SKM-1 (cell line): ENCODE measurements around the gene TRABD2B.

Source experiments
- DNase-seq: peaks from one replicate; lab custom pipeline; 2025; ENCODE audit not compliant: unreplicated experiment; lab: John Stamatoyannopoulos, UW

TRABD2B gene

GRCh38 chr1:47997289-47998200, at the start of gene TRABD2B:
Gene TRABD2B (minus strand): TSS chr1:47997385.
- DNase-seq: peak; percentile 28

DNA sequence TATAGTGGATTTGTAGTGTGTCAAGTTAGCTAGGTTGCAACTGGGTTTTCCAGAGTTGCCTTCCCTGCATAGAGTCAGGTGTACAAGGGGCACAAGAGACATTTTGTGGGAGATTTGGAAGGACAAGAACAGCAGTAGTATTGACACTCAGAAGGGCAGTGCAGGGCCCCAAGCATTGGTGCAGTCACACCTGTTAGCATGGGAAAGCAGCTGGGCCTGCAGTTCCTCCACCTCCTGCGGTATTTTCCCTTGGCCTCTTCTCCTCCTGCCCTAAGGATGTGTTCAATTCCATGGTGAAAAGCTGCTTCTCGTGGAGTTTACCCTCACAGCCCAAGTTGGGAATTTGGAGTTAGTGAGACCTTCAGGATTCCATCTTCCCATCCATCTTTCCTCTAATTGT, 47.1 kb upstream of the TRABD2B start:
- no peak for DNase-seq

DNA sequence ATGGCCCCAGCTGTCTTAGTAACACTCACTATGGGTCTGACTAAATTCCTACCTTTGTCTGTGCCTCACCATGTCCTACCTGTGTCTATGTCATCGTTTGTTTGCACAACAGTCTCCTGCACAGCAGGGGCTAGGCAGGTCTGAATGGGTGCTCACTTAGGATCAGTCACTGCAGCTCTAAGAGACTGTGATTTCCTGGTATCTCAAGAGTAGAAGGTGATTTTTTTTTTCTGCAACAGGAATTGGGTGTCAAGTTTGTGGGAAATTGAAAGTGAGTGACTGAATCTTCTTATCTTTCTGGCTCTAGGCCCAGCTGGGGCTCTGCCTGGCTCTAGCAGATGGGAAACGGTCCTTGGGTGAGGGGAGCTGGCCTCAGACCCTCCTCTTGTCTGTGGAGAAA, 46.4 kb upstream of the TRABD2B start:
- no peak for DNase-seq

- no peak for DNase-seq
These were observed 43.0 kb upstream of the TRABD2B start for GRCh38 chr1:48040154-48040553.

DNA sequence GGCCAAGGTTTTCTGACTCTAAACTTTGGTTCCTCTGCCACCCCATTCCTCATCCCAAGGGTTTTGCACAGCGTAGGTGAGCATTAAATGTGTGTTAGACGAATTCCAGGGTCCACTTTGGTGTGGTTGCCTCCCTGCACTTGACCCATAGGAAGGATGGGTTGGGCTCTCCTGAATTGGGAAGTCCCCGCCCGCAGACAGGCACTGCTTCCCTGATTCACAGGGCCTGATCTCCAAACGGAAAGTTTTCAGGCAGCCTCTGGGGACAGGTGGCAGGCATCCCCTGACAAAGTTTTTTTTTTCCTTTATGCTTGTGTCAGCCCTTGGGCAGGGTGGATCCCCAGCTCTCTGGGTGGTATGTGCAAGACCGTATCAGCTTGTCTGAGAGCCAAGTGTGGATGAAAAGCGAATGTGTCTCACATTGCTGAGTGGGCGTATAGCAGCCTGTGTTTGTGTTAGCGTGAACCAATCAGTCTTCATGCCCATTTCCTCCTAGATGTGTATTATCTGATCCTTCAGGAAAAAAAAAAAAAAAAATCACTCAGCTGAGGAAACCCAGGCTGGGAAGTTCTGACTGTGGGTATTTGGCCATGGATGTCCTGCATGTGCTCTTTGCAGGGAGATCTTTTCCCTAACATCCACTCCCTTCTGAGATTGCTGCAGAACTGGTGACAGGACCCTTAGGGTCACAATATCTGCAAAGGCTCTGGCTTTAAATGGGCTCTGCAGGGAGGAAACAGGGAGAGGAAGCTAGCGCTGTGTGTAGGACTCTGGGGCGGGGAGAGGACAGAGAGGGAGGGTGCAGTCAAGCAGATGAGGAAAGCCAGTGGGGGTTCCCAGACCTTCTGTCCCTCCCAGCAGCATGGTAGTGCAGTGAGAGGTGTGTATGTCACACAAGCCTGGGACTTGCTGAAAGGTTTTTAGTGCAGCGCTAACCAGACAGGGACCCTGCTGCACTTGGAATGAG, 42.2 kb upstream of the TRABD2B start:
- DNase-seq: no peak

DNA sequence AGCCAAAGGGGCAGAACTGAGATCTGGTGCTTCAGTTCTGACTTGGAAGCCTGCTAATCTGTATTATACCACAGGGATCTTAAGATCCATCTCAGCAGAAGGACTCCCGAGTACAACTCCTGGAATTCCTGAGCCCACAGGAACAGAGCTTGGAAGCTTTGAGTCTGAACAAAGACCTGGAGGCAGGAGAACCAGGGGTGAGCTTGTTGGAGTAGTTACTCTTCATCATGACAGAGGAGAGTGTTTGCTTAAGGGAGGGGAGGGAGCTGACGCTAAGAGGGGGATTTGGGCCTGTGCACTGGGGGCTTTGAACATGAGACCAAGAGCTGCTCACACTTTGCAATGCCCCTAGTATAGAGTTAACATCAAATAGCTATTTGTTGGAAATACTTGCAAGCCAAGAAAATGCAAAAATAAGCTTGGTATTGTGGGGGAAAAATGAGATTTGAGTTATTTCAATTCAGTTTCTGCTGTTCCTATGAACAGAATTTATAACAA, 41.1 kb upstream of the TRABD2B start:
- DNase-seq: no peak

DNA sequence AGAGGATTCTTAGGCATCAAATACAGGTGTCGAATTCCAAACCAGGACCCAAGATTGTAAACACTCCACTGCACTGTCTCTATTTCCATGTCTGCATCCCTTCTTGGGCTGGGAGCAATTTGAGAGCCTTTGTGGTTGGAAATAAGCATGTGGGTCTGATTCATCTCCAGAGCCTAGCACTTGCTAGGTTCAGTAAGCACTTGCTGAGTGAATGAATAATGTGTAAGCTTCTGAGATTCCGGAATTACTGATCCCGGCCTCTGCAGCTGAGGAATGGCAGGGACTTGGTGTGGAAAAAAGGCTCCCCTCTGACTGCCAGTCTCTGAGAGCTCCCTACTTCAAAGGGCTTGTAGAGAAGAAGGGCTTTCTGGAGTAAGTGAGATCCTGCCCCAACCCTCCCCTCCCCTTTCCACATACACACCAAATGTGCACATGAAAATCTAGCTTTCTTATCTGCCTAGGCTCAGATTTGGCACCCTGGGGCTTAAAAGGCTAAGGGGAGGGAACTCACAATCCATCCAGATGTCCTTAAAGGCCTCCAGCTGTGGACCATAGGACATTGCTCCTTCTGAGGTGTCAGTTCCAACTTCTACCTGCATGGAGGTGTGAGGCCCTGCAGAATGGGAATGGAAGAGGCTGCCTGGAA, 39.6 kb upstream of the TRABD2B start:
- no peak for DNase-seq

DNA sequence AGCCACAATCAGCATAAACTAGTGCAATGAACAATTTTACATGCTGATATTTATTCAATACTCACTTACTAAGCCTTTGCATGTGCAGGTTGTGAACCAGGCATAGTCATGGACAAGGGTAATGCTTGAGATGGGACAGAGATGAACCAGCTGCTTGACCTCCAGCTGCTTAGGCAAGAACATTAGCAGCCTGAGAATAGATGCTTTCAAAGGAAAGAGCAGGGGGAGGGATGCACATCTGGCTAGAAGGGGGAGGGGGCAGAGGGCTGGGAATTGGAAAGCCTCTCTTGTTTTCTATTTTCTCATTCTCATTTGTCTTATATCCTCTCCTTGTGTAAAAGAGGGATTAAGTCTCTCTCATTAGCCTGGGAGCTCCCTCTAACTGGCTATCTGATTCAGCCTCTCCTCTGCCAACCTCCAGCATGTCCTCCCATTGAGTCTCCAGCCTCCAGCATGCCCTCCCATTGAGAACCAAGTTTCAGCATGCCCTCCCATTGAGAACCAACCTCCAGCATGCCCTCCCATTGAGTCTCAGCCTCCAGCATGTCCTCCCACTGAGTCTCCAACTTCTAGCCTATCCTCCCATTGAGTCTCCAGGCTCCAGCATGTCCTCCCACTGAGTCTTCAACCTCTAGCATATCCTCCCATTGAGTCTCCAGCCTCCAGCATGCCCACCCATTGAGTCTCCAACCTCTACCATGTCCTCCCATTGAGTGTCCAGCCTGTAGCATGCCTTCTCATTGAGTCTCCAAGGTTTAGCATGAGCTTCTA, 38.4 kb upstream of the TRABD2B start:
- DNase-seq: no peak

DNA sequence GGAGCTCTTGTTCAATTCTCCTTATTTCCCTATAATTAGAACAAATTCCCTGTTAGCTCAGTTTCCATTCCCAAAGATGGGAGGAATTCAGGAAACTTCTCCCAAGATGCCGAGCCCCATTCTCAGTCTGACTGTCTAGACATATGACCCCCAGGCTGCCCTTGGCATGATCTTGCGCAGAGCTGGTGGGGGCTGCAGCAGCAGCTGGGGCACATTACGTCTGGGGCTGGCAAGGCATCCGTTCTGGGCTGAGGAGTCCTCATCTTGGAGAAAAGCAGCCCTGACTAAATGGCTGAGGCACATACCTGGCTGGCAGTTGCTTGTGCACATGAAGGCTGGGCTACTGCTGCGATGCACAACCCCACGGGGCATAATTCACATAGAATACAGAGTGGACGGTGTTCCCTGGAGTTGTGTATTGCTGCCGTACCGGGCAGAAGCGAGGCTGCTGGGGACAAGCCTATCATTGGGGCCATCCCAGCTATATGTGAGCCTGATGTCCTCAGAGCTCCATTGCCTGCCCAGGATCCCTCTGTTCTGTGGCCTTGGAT, 36.4 kb upstream of the TRABD2B start:
- no peak for DNase-seq

DNA sequence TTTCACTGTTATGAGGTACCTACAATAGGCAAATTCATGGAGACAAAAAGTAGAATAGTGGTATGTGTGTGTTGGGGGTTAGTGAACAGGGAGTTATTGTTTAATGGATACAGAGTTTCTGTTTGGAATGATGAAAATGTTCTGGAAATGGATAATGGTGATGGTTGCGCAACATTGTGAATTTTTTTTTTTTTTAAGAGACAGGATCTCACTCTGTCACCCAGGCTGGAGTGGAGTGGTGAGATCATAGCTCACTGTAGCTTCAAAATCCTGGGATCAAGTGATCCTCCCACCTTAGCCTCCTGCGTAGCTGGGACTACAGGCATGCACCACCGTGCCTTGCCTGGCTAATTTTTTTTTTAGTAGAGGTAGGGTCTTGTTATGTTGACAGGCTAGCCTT, 34.5 kb upstream of the TRABD2B start:
- no peak for DNase-seq

DNA sequence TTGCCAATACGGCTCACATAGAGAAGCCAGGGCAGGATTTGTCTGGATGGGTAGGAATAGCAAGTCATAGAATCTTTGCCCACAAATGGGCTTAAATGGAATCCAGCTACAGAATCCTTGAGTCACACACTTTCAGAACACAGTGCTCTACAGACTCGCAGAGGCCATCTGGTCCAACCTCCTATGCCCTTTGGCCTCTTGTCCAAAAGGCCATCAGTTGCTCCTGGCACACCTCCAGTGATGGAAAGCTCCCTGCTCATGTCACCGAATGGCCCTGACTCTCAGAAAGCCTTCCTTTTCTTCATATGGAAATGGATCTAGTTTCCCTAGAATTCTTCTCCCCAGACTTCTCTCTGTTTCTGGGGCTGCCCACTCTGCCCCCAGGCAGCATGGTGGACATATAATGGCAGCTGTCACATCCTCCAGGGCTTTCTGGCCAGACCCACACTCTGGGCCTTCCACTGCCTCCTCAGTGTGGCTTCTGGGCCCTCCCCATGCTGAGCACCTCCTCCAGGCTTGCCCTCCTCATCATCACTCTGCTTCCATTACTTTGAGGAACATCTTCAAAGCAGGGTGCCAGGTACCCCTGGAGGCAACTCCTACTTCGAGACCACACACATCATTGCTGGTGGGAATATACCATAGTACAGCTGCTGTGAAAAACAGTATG, 33.6 kb upstream of the TRABD2B start:
- no peak for DNase-seq

- DNase-seq: no peak
These were observed 33.0 kb upstream of the TRABD2B start for GRCh38 chr1:48030211-48030610.

DNA sequence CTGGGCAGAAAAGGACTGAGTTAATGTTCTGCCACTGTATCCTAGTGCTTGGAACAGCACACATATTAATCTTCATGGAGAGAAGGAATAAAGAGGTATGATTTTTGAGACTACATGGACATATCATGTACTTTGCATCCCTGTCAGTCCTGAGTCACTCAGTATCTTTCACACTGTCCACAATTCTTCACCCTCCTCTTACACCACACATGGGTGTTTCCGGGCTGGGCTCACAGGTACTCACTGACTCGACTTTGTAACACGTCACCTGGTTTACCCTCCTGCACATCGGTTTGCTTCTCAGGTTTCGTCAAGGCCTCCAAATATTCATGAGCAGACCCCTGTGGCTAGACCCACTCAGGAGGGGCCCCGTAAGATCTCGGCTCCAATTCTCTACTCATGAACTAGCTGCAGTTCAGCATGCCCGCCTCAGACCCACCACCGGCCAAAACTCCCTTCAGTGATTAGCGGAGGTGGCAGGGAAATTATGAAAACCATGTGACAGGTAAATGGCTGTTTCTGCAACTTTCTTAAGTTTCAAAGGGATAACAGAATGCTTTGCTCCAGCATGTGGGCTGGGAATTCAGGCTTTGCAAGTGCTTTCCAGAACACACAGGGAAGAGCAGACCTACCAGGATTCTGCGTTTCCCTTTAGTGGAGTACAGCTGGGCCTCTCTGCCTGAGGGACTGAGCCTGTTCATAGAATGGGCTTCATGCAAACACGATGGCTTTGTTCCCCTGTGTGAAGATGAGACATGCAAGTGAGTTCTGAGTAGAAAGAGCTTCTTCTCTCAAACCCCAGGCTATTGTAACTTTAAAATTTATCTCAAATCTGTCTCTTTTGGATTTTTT, 31.3 kb upstream of the TRABD2B start:
- no peak for DNase-seq

DNA sequence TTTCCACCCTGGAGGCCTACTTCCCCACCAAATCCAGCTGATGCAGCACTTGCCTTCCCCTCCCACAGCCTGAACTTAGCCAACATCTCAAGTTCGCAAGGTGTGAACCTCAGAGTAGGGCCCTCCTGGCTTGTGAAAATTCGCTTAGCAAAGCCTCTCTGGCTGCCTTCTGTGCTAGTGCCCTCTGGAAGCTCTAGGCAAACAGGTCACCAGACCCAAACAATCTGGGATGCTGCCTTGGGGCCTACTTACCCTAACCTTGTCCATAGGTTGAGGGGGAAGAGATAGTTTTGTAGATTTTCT, 30.3 kb upstream of the TRABD2B start:
- no peak for DNase-seq

DNA sequence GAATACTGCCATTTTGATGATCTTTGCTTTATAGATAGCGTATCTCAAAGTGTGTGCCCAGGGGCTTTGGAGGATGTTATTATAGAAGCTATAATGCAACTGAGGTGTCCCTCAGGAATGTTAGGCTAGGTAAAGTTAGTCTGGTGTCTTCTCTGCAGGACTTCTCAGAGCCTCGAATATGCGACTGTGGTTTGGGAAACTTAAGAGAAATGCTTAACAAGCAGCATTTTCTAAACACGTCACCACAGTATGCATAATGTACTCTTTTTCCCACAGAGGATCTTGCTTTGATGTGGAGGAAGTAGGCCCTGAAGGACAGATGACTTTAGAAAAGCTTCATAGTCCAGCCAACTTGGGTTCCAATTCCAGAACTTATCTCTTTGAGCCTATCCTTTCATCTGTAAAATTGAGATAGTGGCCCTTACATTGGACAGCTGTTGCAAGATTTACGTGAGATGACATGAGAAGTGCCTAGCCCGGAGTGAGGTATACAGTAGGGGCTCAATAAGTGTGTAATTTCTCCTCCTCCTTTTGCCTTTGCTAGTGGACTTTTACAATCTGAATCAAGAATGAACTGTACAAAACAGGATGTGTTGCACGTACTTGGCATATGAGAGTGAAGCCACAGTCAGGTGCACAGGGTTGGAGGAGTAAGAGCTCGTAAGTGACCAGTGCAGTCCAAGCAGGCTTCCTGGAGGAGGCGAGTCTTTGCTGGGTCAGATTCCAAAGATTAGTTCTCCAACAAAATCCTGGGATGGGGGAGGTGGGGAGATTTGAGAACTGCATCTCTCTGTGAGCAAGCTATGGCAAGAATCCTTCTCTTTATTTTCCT, 29.7 kb upstream of the TRABD2B start:
- no peak for DNase-seq

- DNase-seq: no peak
These were observed 29.1 kb upstream of the TRABD2B start for GRCh38 chr1:48026275-48026674.

DNA sequence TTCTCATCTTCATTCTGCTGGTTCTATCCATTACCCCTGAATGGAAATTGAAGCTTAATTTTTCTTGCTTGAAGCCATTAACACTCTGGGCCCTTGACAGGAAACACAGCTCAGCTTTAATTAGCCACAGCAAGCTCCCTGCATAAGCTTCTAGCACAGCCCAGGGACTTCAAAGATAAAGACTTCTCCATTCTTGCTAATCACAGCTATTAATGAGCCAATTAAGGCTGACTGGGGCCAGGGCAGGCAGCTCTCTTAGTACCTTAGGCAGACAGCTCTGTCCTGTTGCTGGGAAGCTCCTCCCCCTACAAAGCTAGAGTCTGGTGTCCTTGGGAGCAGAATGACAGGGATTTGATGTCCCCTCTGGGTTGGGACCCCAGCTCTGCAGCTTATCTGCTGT, 27.9 kb upstream of the TRABD2B start:
- DNase-seq: no peak

- no peak for DNase-seq
These were observed 26.3 kb upstream of the TRABD2B start for GRCh38 chr1:48023488-48023887.
